ENCODE measurements around the gene CHRM5.

DNA sequence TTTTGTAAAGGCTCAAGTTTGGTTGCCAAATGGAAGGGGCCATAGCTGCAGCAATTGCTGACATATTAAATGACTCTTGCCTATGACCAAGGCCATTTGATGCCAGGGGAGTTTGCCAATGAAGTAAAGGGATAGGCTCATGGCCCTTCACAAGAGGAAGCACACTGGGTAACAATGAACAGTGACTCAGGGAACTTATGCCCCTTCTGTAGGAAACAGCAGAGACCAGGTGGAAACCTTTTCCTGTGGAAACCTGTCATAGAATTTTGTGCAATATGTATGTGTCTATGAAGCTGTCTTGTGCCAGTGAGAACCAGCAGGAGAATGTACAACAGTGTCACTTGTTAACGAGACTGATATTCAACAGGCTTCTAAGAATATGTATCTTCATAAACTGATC, 96.1 kb downstream of the CHRM5 start:
- TF ChIP-seq POLR2A (IDR thresholded peaks at IDR 0.05; ENCODE audit: extremely low read depth, insufficient read length) (no peak), CTCF (IDR thresholded peaks at IDR 0.05; ENCODE audit: low read depth, low read length) (no peak), MYC (IDR thresholded peaks at IDR 0.05; ENCODE audit: low read depth, low read length) (no peak)

Measured in NB4 (cell line).